ENCODE results near the gene NEU2.

GRCh38 chr2:233079953-233080835 is 47.7 kb downstream of the NEU2 start:
- TF ChIP-seq, protein P1, sequence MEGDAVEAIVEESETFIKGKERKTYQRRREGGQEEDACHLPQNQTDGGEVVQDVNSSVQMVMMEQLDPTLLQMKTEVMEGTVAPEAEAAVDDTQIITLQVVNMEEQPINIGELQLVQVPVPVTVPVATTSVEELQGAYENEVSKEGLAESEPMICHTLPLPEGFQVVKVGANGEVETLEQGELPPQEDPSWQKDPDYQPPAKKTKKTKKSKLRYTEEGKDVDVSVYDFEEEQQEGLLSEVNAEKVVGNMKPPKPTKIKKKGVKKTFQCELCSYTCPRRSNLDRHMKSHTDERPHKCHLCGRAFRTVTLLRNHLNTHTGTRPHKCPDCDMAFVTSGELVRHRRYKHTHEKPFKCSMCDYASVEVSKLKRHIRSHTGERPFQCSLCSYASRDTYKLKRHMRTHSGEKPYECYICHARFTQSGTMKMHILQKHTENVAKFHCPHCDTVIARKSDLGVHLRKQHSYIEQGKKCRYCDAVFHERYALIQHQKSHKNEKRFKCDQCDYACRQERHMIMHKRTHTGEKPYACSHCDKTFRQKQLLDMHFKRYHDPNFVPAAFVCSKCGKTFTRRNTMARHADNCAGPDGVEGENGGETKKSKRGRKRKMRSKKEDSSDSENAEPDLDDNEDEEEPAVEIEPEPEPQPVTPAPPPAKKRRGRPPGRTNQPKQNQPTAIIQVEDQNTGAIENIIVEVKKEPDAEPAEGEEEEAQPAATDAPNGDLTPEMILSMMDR (conservative IDR thresholded peaks at IDR 0.05) = no peak
- no peak for TF ChIP-seq EZH2 (IDR thresholded peaks at IDR 0.05; ENCODE audit: low read depth)
